Choroid plexus epithelial cell (primary cell): ENCODE data around the gene DPYSL4.

ENCODE experiments used
- DNase-seq: peaks from one replicate; pipeline ENCODE4 v3.0.0-alpha.2; 2010; ENCODE audit warnings: low read depth
- H3K4me3 ChIP-seq: 2 replicates; pipeline ENCODE4 v1.5.1; 2011; ENCODE audit warnings: low read depth, mild to moderate bottlenecking, control low read depth, low read length, moderate library complexity
- CTCF ChIP-seq: conservative IDR thresholded peaks from 2 replicates; pipeline ENCODE4 v1.5.1; 2011; ENCODE audit warnings: low read depth, mild to moderate bottlenecking, control low read depth, inconsistent platforms, low read length, moderate library complexity

Gene DPYSL4

DNA sequence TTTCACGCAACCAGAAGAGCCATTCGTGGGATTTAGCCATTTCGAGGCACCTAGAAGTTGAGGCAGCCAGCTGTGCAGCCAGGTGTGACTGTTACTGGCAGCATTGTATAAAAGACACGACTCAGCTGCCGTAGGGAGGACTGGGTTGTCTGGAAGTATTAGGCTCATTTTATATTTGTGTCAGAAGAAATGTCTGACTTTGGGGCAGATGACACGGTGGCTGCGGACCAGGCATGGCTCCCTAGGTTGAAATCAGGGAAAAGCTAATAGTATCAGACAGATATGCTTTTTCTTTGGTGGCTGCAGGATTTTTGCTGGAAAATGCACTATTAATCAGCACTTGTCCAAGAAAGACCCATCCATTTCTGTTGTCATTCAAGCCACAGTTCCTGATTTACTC lies 4.2 kb upstream of the DPYSL4 start:
- no peak for TF ChIP-seq CTCF
- no peak for DNase-seq
- H3K4me3 ChIP-seq, result no peak overlapping the region

DNA sequence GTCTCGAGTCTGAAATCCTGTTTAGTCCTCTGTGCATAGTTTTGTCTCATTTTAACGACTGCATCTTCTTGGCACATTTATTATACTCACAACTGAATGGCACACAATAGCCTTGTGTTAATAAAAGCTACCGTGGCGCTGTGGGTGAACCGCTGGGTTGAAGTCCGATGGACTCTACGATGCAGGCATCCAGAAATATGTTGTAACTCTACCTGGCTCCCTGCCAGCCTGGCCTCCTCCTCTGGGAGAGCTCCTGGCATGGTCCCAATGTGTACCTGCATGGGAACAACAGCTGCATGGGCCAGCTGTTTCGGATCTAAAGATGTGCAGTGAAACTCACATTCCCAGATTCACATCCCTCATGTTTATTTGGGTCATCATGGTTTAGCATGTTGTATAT lies 3.7 kb upstream of the DPYSL4 start:
- no peak overlapping the region for H3K4me3 ChIP-seq
- no peak for TF ChIP-seq CTCF
- DNase-seq, result no peak

DNA sequence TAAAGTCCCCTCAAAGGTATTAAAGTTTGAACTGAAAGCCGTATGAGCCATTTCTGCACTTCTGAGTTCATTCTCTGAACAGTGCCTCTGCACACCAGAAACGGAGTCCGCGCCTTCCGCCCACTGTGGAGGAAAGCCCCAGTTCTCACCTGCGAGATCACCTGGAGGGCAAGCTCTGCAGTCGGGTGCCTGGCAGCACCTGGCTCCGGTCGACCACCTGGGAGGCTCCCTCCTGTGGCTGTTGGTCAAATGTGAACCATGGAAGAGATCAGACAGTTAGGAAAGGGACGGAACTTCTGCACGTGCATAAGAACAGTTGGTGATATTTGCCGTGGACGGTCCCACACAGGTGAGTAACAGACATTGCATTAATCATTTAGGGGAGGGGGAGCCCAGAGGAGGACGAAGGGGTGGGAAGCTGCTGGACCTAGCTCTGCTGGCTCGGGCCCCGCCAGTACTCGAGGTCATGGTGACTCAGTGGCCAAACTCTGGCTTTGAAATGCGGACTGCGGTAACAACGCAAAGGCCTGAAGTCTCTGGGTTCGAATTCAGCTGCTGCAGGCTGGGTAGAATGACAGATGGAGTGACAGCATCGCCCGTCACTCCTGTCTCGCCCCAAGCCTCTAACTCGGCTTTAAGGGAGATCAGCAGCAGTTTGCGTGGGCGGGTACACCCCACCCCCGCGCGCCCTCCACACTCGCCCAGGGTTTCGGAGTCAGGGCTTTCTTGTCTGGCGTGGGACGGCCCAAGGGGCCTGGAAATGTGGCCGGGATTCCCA lies 1.7 kb upstream of the DPYSL4 start:
- no peak for TF ChIP-seq CTCF
- no peak for DNase-seq
- H3K4me3 ChIP-seq, result no peak overlapping the region

DNA sequence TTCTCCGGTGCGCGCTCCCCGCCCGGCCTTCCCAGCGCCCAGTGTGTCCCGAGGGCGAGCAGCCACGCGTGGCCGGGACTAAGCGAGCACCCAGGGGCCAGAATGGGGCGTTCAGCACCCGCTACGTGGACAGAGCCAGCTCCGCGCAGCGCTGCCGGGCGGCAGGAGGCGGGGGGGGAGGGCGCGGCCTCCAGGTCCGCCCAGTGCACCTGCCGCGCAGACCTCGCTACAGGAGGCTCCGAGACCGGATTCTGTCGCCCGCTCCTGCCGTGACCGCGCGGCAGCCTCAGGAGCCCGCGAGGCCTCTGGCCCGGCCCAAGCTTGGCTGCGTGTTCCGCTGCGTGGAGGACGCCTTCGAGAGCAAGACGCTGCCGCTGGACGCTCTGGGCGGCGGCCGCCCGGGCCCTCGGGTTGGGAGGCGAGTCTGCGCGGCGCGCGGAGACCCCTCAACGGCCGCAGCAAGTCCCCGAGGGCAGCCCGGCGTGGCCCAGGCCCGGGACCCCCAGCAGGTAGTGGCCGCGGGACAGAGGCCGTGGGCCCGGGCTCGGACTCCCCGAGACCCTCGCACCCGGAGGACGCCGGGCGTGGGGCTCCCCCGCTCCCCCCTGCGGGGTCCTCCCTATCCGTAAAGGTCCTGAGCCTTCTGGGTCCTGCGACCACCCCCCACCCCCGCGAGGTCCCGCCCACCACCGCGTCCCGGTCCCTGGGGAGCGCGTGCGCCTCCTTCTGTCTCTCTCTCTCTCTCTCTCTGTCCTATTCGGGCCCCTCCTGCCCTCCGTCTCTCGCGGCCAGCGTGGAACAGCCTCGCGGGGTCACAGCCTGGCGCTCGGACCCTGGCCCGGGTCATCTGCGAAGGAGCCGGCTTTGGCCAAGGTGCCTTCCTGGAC lies 904 bp upstream of the DPYSL4 start:
- no peak for TF ChIP-seq CTCF
- peak; percentile 43 for DNase-seq
- H3K4me3 ChIP-seq, result no peak overlapping the region

DNA sequence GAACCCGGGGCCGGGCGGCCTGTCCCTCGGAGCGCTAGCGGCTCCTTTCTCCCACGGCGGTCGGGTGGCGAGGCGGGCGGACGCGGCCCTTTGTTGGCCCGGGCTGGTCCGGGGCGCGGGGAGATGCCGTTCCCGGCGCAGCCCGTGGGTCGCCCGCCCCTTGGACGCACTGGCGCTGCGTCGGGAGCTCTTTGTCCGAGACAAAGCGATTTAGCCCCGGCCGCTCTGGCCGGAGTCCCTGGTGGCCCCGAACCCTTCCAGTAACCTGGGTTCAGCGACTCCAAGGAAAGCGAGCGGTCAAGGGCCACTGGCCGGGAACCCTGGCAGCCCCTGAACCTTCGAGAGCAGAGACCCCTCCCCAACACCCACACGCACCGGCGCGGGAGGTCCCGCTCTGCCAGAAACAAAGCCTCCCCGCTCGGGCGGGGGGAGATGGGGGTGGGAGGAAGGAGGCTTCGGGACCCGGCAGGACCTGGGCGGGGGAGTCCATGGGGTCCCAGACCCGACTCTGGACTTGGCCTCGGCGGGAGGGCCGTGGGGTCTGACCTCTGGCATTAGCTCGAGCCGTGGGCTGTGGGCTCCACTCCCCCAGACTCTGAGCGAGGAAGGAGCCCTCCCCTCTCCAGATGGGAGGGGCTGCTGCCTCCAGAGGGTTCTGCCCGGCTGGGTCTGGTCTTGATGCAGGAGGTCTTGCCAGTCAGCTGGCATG lies 836 bp downstream of the DPYSL4 start:
- no peak for DNase-seq
- H3K4me3 ChIP-seq, result peak overlapping the region; percentile 56
- no peak for TF ChIP-seq CTCF

DNA sequence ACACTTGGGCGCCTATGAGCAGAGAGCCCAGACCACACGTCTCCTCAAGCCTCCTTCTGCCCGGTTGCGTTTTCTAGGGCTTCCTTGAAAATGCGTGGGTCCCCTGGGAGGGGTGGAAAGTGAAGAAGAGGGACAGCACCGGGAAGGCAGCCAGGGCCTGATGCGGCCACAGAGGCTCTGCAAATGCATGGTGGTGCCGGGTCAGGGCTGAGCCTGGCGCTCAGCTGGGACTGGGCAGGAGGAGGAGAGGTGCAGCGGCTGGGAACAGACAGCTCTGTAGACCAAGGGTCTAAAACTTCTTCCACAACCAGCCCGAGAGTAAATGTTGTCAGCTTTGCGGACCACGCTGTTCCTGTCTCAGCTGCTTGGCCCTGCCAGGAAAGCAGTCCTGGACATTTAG lies 1.6 kb downstream of the DPYSL4 start:
- DNase-seq, result no peak
- TF ChIP-seq CTCF, result no peak
- no peak overlapping the region for H3K4me3 ChIP-seq
